SK-N-MC (cell line): ENCODE results near the gene CLSTN1.
"Not testable (repeated sequence)": the region's sequence is repeated elsewhere in the genome, so short reads cannot be mapped to it uniquely, and the experiment has no call there.

Experiments used
- FOXP2 ChIP-seq: optimal IDR thresholded peaks from 2 replicates; pipeline ENCODE3; 2011; ENCODE audit warnings: mild to moderate bottlenecking, moderate library complexity; ENCODE audit not compliant: insufficient read depth; ENCODE audit errors: extremely low read length, control extremely low read depth
- POLR2AphosphoS5 ChIP-seq: IDR thresholded peaks from 2 replicates; pipeline ENCODE4 v1.6.1; 2012; ENCODE audit warnings: mild to moderate bottlenecking, low read depth, low read length, borderline replicate concordance

DNA sequence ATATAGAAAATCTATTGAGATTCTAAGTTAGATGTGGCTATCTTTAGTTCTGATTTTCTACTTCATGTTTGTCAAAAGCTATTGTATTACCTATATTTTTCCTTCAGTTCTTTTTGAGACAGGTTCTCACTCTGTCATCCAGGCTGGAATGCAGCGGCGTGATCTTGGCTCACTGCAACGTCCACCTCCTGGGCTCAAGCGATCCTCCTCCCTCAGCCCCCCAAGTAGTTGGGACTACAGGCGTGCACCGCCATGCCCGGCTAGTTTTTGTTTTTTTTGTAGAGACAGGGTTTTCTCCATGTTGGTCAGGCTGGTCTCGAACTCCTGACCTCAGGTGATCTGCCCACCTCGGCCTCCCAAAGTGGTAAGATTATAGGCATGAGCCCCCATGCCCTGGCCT, 75.4 kb downstream of the CLSTN1 start:
- not testable (repeated sequence) for TF ChIP-seq POLR2AphosphoS5, FOXP2
